Measurements from ENCODE around the gene YES1.
"Not testable (repeated sequence)": the region's sequence is repeated elsewhere in the genome, so short reads cannot be mapped to it uniquely, and the experiment has no call there.

Gene YES1

GRCh38 chr18:766550-766860 is 45.5 kb downstream of the YES1 start:
- no peak for DNase-seq (ENCODE audit: extremely low read depth, insufficient read length)
- H3K27me3 ChIP-seq (replicated peaks; ENCODE audit: control insufficient read depth, insufficient read depth, low read length) = no peaks in the 10 kb centered on the region
- no peak for TF ChIP-seq CTCF (IDR thresholded peaks at IDR 0.05; ENCODE audit: insufficient read depth, low read length, poor library complexity, severe bottlenecking)
- no peaks in the 10 kb centered on the region for H3K36me3 ChIP-seq (ENCODE audit: control insufficient read depth, insufficient read depth, low read length)
- H3K4me3 ChIP-seq (replicated peaks; ENCODE audit: low read depth, low read length) = no peak overlapping the region

- no peak for DNase-seq (ENCODE audit: extremely low read depth, insufficient read length)
- Histone ChIP-seq H3K4me3 (replicated peaks; ENCODE audit: low read depth, low read length) (no peak overlapping the region), H3K27me3 (replicated peaks; ENCODE audit: control insufficient read depth, insufficient read depth, low read length) (no peaks in the 10 kb centered on the region), H3K36me3 (ENCODE audit: control insufficient read depth, insufficient read depth, low read length) (no peaks in the 10 kb centered on the region)
- no peak for TF ChIP-seq CTCF (IDR thresholded peaks at IDR 0.05; ENCODE audit: insufficient read depth, low read length, poor library complexity, severe bottlenecking)
Measured at GRCh38 chr18:765764-766549, 46.1 kb downstream of the YES1 start.

GRCh38 chr18:759864-760263 is 52.2 kb downstream of the YES1 start:
- not testable (repeated sequence) for DNase-seq (ENCODE audit: extremely low read depth, insufficient read length)

GRCh38 chr18:755506-755905 is 56.5 kb downstream of the YES1 start:
- H3K36me3 ChIP-seq (ENCODE audit: control insufficient read depth, insufficient read depth, low read length) = no peaks in the 10 kb centered on the region; the same call in 1 of the 2 replicates
- no peak for DNase-seq (ENCODE audit: extremely low read depth, insufficient read length)
- no peak for TF ChIP-seq CTCF (IDR thresholded peaks at IDR 0.05; ENCODE audit: insufficient read depth, low read length, poor library complexity, severe bottlenecking)
- no peak overlapping the region for H3K4me3 ChIP-seq (replicated peaks; ENCODE audit: low read depth, low read length)
- H3K27me3 ChIP-seq (replicated peaks; ENCODE audit: control insufficient read depth, insufficient read depth, low read length) = no peaks in the 10 kb centered on the region

More at GRCh38 chr18:759864-760263, 52.2 kb downstream of the YES1 start:
- not testable (repeated sequence) for H3K27me3 ChIP-seq (replicated peaks; ENCODE audit: control insufficient read depth, insufficient read depth, low read length); H3K4me3 ChIP-seq (replicated peaks; ENCODE audit: low read depth, low read length); H3K36me3 ChIP-seq (ENCODE audit: control insufficient read depth, insufficient read depth, low read length)

- Histone ChIP-seq H3K36me3 (ENCODE audit: control insufficient read depth, insufficient read depth, low read length) (no peaks in the 10 kb centered on the region; the same call in 1 of the 2 replicates), H3K27me3 (replicated peaks; ENCODE audit: control insufficient read depth, insufficient read depth, low read length) (no peaks in the 10 kb centered on the region), H3K4me3 (replicated peaks; ENCODE audit: low read depth, low read length) (no peak overlapping the region)
- DNase-seq (ENCODE audit: extremely low read depth, insufficient read length) = no peak
- TF ChIP-seq CTCF (IDR thresholded peaks at IDR 0.05; ENCODE audit: insufficient read depth, low read length, poor library complexity, severe bottlenecking) = no peak
Measured at GRCh38 chr18:754656-755055, 57.4 kb downstream of the YES1 start.

GRCh38 chr18:750456-750855 is 61.6 kb downstream of the YES1 start:
- no peaks in the 10 kb centered on the region; the same call in 1 of the 2 replicates for H3K36me3 ChIP-seq (ENCODE audit: control insufficient read depth, insufficient read depth, low read length)
- TF ChIP-seq CTCF (IDR thresholded peaks at IDR 0.05; ENCODE audit: insufficient read depth, low read length, poor library complexity, severe bottlenecking) = no peak

More at GRCh38 chr18:750456-750855, 61.6 kb downstream of the YES1 start:
- Histone ChIP-seq H3K27me3 (replicated peaks; ENCODE audit: control insufficient read depth, insufficient read depth, low read length) (no peaks in the 10 kb centered on the region), H3K4me3 (replicated peaks; ENCODE audit: low read depth, low read length) (no peak overlapping the region)
- no peak for DNase-seq (ENCODE audit: extremely low read depth, insufficient read length)
